Endothelial cell of umbilical vein (primary cell): ENCODE data around the gene ASB6. TPM values are rescaled to one million over a fixed set of nuclear protein-coding genes. Genes with fewer than 3 reads are reported as not detected.

Source experiments
- BruUV-seq: library from RNA; stranded (reverse); fragments of 400-500 nt; replicated peaks from 2 replicates; lab custom pipeline; 2021; lab: Mats Ljungman, UMichigan
- CTCF ChIA-PET: fragments of 300-600, 350-600 bp; sonication (Branson Sonifier 250); formaldehyde crosslinking; loops from one replicate; lab custom pipeline; 2021; ENCODE audit warnings: antibody characterized with exemption, inconsistent platforms; lab: Charles Lee
- POLR2A ChIA-PET: fragments of 300-600, 350-600 bp; sonication (Branson Sonifier 250); formaldehyde crosslinking; loops from one replicate; lab custom pipeline; 2021; ENCODE audit warnings: antibody characterized with exemption, inconsistent platforms; lab: Charles Lee
- DNase-seq: peaks from one replicate; pipeline ENCODE4 v3.0.0-alpha.2; 2011; ENCODE audit warnings: low read depth, low spot score
- FAIRE-seq: peaks from 2 replicates; lab custom pipeline; 2011; peaks lifted over from hg19 to GRCh38; lab: Jason Lieb, UNC
- H2AFZ ChIP-seq: 2 replicates; pipeline ENCODE4 v1.6.0; 2012; ENCODE audit warnings: low read depth, low read length, control low read depth, inconsistent platforms
- H3K27ac ChIP-seq: 2 replicates; pipeline ENCODE4 v1.5.1; 2011; ENCODE audit warnings: low read depth, mild to moderate bottlenecking, control low read depth, low read length, moderate library complexity; ENCODE audit not compliant: insufficient read depth
- H3K27me3 ChIP-seq, 2 experiments: 2 replicates each; pipeline versions ENCODE4 v1.6.0 to v1.6.1; 2011; ENCODE audit warnings: low read length in 2 of 2, mixed read lengths in 1 of 2; ENCODE audit not compliant: control insufficient read depth in 2 of 2, insufficient read depth in 2 of 2
- H3K36me3 ChIP-seq, 2 experiments: 2 replicates in 1 of 2; 3 replicates in 1 of 2; pipeline ENCODE4 v1.5.1; 2011; ENCODE audit warnings: low read length in 2 of 2, mild to moderate bottlenecking in 1 of 2, moderate library complexity in 1 of 2; ENCODE audit not compliant: control insufficient read depth in 2 of 2, insufficient read depth in 2 of 2; ENCODE audit errors: extremely low read depth in 1 of 2
- H3K4me1 ChIP-seq: 3 replicates; pipeline ENCODE4 v1.5.1; 2011; ENCODE audit warnings: mild to moderate bottlenecking, low read length; ENCODE audit not compliant: control insufficient read depth, insufficient read depth; ENCODE audit errors: extremely low read depth
- H3K4me2 ChIP-seq: 2 replicates; pipeline ENCODE4 v1.6.1; 2011; ENCODE audit warnings: low read length, control low read depth, mixed read lengths; ENCODE audit not compliant: insufficient read depth
- H3K4me3 ChIP-seq, 3 experiments: fragments of 200-600 bp in 1 of 3; sonication (generic), shearing (Covaris generic) in 1 of 3; replicated peaks in 1 of 3; 2 replicates each; pipeline ENCODE4 v1.5.1; 2011 to 2016; ENCODE audit warnings: control low read depth in 3 of 3, low read length in 3 of 3, mild to moderate bottlenecking in 2 of 3, inconsistent platforms in 1 of 3, low read depth in 1 of 3, moderate library complexity in 1 of 3; ENCODE audit not compliant: insufficient read depth in 1 of 3
- H3K79me2 ChIP-seq: 2 replicates; pipeline ENCODE4 v1.6.0; 2012; ENCODE audit warnings: low read length, inconsistent platforms; ENCODE audit not compliant: control insufficient read depth, insufficient read depth
- H3K9ac ChIP-seq: replicated peaks from 2 replicates; pipeline ENCODE3; 2011; ENCODE audit warnings: low read length, control low read depth; ENCODE audit not compliant: insufficient read depth; ENCODE audit errors: extremely low read depth
- H3K9me1 ChIP-seq: replicated peaks from 3 replicates; pipeline ENCODE4 v1.6.0; 2011; ENCODE audit warnings: mild to moderate bottlenecking, low read length; ENCODE audit not compliant: control insufficient read depth, insufficient read depth; ENCODE audit errors: extremely low read depth
- H3K9me3 ChIP-seq: replicated peaks from 2 replicates; pipeline ENCODE4 v1.5.1; 2012; ENCODE audit warnings: low read length, inconsistent platforms; ENCODE audit not compliant: control insufficient read depth, insufficient read depth
- H4K20me1 ChIP-seq: replicated peaks from 2 replicates; pipeline ENCODE3; 2011; ENCODE audit warnings: mild to moderate bottlenecking, low read length; ENCODE audit not compliant: control insufficient read depth, insufficient read depth; ENCODE audit errors: extremely low read depth
- CTCF ChIP-seq, 2 donors: IDR thresholded peaks; 1 replicate in 1 of 2; 2 replicates in 1 of 2; pipeline ENCODE4 v1.5.1; 2011; ENCODE audit warnings: low read length in 2 of 2, mild to moderate bottlenecking in 2 of 2, moderate library complexity in 2 of 2, control low read depth in 1 of 2, inconsistent platforms in 1 of 2, low read depth in 1 of 2; ENCODE audit not compliant: insufficient read depth in 1 of 2; ENCODE audit errors: extremely low read depth in 1 of 2
- EZH2 ChIP-seq: IDR thresholded peaks from 2 replicates; pipeline ENCODE4 v1.6.1; 2012; ENCODE audit warnings: borderline replicate concordance, low read depth, mild to moderate bottlenecking, moderate library complexity, low read length, inconsistent platforms; ENCODE audit not compliant: severe bottlenecking
- FOS ChIP-seq: IDR thresholded peaks from 2 replicates; pipeline ENCODE4 v1.6.1; 2011; ENCODE audit warnings: mild to moderate bottlenecking, low read length, moderate library complexity, borderline replicate concordance; ENCODE audit not compliant: insufficient read depth
- GATA2 ChIP-seq: IDR thresholded peaks from 2 replicates; pipeline ENCODE4 v1.7.0; 2011; ENCODE audit warnings: low read depth, mild to moderate bottlenecking, moderate library complexity, mixed read lengths, low read length; ENCODE audit not compliant: insufficient read length, insufficient read depth
- JUN ChIP-seq: IDR thresholded peaks from 2 replicates; pipeline ENCODE4 v1.6.1; 2011; ENCODE audit warnings: borderline replicate concordance, low read depth; ENCODE audit not compliant: insufficient read length, insufficient read depth
- MAX ChIP-seq: IDR thresholded peaks from 2 replicates; pipeline ENCODE4 v1.6.1; 2011; ENCODE audit not compliant: insufficient read depth, insufficient read length
- MYC ChIP-seq: IDR thresholded peaks from one replicate; pipeline ENCODE4 v1.6.1; 2011; ENCODE audit warnings: mild to moderate bottlenecking, low read depth, low read length
- POLR2A ChIP-seq: IDR thresholded peaks from 2 replicates; pipeline ENCODE4 v1.6.1; 2012; ENCODE audit warnings: low read depth, mild to moderate bottlenecking, control low read depth, low read length
- POLR2AphosphoS5 ChIP-seq: IDR thresholded peaks from 2 replicates; pipeline ENCODE4 v1.6.1; 2012; ENCODE audit warnings: low read depth, mild to moderate bottlenecking, control low read depth, low read length, moderate library complexity; ENCODE audit not compliant: insufficient read depth
- dilution Hi-C: fragments of 300-500 bp; cut with MboI; formaldehyde crosslinking; loops from one replicate; pipeline ENCODE4 v1.15.0; 2019; ENCODE audit warnings: low sequenced_read_pairs; ENCODE audit not compliant: extremely low pct_ligation_motif_present
- intact Hi-C: fragments of 100-400 bp; cut with micrococcal nuclease; formaldehyde crosslinking; loops from one replicate; pipeline ENCODE4 v1.10.0; 2022
- polyA plus RNA-seq, 4 experiments: library from polyadenylated mRNA; depleted of rRNA in 3 of 4; stranded (reverse) in 3 of 4; unstranded in 1 of 4; fragments of >200 nt; gene quantifications; 2 replicates each; pipeline versions ENCODE4 v1.2.1 to v1.2.3, GENCODE V29; 2011 to 2012; ENCODE audit warnings: missing spikeins in 1 of 4
- total RNA-seq: library from RNA; stranded (reverse); gene quantifications from 2 replicates; pipeline ENCODE4 v1.2.3, GENCODE V29; 2021

ASB6 gene
- total and polyA plus RNA-seq, 2 donors (not counting 3 experiments of a cell fraction or from before 2014, with no cell fraction given), result 20.3 to 23.8 TPM

GRCh38 chr9:129631674-129632129 is 10.2 kb downstream of the ASB6 start:
- TF ChIP-seq CTCF (IDR thresholded peaks at IDR 0.05; ENCODE audit: extremely low read depth in 1 of 2, insufficient read depth in 1 of 2, low read depth in 1 of 2, low read length in 2 of 2) (no peak), POLR2AphosphoS5 (no peak), GATA2 (no peak), EZH2 (no peak), JUN (no peak), POLR2A (no peak), MYC (no peak), FOS (no peak), MAX (no peak)
- no peaks in the 10 kb centered on the region for H3K9me3 ChIP-seq
- ChIA-PET CTCF (interaction anchor here (1.0 kb wide), 1 partner anchor 9 kb away, joined by 3 read pairs; no protein-coding TSS in a partner anchor), POLR2A (no interaction called here)
- no peak for FAIRE-seq
- no peaks in the 10 kb centered on the region for H4K20me1 ChIP-seq
- H3K27ac ChIP-seq, result no peak overlapping the region
- intact Hi-C loops, result no loop called here
- H3K9me1 ChIP-seq, result no peaks in the 10 kb centered on the region
- H3K4me2 ChIP-seq, result no peak overlapping the region
- dilution Hi-C loops, result no loop called here
- no peak overlapping the region for H3K4me3 ChIP-seq
- H3K79me2 ChIP-seq, result peaks cover 73% of the 10 kb centered on the region
- peaks cover 8 to 23% of the 10 kb centered on the region in 2 experiments for H3K36me3 ChIP-seq
- BruUV-seq, result no TSS peak
- no peaks in the 10 kb centered on the region for H3K27me3 ChIP-seq
- no peak overlapping the region for H2AFZ ChIP-seq
- H3K4me1 ChIP-seq, result peaks cover 14% of the 10 kb centered on the region
- DNase-seq, result no peak
- H3K9ac ChIP-seq, result no peak overlapping the region
